GM21786 (cell line): Measurements from ENCODE around the gene SLC29A4.
"Not testable (repeated sequence)": the region's sequence is repeated elsewhere in the genome, so short reads cannot be mapped to it uniquely, and the experiment has no call there.

Source experiments
- ATAC-seq: cut with Tn5 transposase; IDR thresholded peaks from one replicate; pipeline ENCODE4 v1.9.1; 2021; ENCODE audit not compliant: unreplicated experiment

The SLC29A4 gene

GRCh38 chr7:5295039-5296014, 12.6 kb downstream of the SLC29A4 start:
- no peak for ATAC-seq

- ATAC-seq = no peak
Measured at GRCh38 chr7:5296015-5296610, 13.4 kb downstream of the SLC29A4 start.

GRCh38 chr7:5296611-5297226, 14.0 kb downstream of the SLC29A4 start:
- ATAC-seq = no peak

DNA sequence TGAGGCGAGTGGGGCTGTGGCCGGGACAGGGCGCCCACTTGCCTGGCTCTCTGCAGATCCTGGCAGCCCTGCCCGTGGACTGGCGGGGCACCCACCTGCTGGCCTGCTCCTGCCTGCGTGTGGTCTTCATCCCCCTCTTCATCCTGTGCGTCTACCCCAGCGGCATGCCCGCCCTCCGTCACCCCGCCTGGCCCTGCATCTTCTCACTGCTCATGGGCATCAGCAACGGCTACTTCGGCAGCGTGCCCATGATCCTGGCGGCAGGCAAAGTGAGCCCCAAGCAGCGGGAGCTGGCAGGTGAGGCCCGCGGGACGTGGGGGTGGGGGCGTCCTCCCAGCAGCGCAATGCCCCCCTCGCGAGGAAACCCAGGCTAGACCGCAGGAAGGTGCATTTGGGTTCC, 17.6 kb downstream of the SLC29A4 start:
- no peak for ATAC-seq

DNA sequence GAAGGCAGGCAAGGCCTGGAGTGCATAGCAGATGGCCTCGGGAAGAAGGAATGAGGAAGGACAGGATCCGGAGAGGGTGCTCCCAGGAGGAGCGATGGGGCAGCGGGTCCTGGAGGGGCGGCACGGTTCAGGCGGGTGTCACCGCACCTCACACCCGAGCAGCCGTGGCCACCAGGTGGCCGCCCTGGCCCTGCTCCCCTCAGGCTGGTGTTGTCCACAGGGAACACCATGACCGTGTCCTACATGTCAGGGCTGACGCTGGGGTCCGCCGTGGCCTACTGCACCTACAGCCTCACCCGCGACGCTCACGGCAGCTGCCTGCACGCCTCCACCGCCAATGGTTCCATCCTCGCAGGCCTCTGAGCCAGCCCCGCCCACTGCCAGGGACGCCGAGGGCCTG, 19.8 kb downstream of the SLC29A4 start:
- ATAC-seq = no peak

DNA sequence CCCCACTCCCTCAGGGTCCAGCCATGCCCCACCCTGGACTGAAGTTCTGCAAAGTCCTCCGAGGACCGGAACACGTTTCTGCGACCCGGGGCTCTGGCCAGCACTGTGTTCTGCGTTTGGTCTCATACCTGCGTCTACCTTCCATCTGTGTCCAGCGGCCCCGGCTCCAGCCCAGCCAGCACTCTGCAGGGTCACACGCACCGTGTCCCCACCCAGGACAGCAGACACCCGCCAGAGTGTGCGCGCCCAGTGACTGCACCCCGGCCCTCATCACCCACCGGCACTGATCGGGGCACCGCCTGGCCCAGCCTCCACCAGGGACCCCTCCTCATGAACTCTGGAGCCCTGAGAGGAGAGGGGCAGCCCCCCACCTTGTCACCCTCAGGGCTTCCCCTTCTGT, 20.3 kb downstream of the SLC29A4 start:
- no peak for ATAC-seq

GRCh38 chr7:5303591-5304505, 21.1 kb downstream of the SLC29A4 start:
- ATAC-seq = no peak

GRCh38 chr7:5305050-5305449, 22.3 kb downstream of the SLC29A4 start:
- ATAC-seq = not testable (repeated sequence)

DNA sequence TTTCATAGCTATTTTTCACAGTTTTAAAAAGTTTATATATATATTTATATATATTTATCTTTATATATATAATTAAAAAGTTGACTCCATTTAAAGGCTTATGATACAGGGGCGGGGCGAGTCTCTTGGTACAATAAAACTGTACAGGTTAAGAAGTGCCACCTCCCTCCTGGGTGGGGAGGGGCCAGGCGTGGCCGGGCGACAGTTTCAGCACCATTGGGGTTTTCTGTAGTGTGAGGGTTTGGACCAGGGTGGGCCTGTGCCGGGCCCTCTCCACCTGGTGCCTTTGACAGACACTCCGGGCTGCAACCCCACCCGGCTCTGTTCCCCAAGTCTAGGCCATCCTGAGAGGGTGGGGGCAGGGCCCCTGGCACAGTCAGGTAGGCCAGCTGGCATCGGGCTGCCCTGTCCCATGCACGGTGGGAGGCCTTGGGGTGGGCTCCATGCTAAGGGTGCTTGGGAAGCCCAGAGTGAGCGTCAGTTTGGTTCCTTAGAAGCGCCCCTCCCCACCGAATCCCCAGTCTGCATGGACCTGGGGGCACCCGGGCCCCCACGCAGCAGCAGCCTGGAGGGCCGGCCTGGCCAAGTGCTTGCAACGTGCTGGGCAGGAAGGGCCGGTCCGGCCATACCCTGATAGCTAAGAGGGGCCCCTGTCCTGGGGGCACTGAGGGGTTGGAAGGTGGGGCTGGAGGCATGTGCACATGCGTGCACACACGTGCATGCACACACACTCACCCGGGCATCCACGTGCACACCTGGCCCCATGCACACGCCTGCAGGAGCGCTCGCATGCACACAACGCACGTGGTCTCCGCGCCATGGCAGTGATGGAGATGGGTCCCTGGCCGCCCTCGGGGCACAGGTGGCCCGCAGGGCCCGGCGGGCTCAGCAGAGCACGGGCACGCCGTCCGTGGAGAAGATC, 24.7 kb downstream of the SLC29A4 start:
- ATAC-seq = not testable (repeated sequence)

DNA sequence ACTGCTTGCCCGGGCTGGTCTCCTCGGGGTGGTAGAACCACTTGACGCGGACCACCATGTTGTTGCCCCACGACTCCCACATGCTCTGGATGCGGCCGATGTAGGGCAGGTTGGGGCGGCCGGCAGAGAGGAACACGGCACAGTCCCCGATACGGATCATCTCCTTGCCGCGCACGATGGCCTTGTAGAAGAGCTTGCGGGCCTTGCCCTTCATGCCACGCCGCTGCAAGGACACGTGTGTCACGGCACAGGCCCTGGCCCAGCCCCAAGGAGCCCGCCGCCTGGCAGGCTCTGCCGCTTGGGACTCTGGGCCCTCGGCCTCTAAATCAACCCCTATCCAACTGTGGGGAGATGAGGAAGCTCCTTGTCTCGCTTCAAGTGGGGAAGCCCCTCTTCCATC, 26.4 kb downstream of the SLC29A4 start:
- ATAC-seq = no peak

GRCh38 chr7:5310822-5311405, 28.2 kb downstream of the SLC29A4 start:
- no peak for ATAC-seq

GRCh38 chr7:5312276-5313070, 29.7 kb downstream of the SLC29A4 start:
- not testable (repeated sequence) for ATAC-seq

DNA sequence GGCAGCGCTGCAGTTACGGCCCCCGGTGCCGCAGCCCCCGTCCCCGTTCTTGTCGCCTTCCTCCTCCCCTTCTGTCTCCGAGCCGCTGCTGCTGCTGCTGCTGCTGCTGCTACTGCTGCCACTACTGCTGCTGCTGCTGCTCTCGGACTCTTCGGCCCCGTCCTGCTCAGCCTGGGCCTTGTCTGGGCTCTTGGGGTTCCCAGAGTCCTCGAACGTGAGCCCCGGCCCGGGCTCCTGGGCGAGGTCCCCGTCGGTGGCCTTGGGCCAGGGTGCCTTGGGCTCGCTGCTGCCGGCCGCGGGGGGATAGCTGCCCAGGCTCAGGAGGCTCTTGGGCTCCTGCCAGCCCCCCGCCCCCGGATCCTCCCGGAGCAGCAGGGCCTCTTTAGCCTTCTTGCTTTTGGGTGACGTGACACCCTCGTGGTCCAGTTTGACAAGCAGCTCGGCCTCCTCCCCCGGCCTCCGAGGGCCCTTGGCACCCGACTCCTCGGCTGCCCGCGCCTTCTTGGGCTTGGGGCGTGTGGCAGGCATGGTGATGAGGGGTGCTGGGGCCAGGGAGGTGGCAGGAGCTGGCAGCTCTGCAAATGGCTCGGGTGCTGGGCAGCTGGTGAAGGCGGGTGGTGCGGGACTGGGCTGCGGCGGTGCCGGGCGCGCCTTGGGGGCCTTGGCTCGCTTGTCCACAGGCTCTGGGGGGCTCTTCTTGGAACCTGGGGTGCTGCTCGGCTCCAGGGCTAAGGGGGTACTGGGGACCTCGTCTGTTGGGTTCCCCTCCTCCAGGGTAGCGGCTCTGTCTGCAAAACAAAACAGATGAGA, 30.5 kb downstream of the SLC29A4 start:
- not testable (repeated sequence) for ATAC-seq

GRCh38 chr7:5314864-5315263, 32.1 kb downstream of the SLC29A4 start:
- ATAC-seq = no peak

- no peak for ATAC-seq
Measured at GRCh38 chr7:5315761-5316160, 33.0 kb downstream of the SLC29A4 start.

GRCh38 chr7:5318613-5319012, 35.9 kb downstream of the SLC29A4 start:
- not testable (repeated sequence) for ATAC-seq

DNA sequence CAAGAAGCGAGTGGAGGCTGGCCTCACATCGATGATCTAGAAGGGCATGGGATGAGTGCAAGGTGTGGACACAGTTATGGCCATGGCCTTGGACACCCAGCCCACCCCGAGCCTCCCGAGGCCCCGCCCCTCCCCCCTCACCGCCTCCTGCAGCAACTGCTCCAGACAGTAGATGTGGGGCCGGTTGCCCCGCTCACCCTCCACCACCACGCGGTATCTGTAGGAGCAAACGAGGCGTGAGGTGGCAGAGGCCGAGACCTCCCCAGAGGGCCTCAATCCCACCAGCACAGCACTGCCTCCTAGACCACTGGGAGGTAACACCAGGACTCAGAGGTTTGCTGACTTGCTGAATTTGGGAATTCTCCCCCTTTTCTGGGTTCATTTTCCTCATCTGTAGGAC, 37.6 kb downstream of the SLC29A4 start:
- ATAC-seq = no peak
